Uterus (tissue), 2 donors: Measurements from ENCODE around the gene ATP2C2.

Source experiments
- CTCF ChIP-seq, 4 experiments: fragments of 200-600 bp in 2 of 4; fragments of 450-650 bp in 2 of 4; sonication (generic) in 2 of 4; IDR thresholded peaks; one replicate each; pipeline ENCODE4 v1.5.1; 2016 to 2019; ENCODE audit warnings: antibody characterized with exemption in 4 of 4, mild to moderate bottlenecking in 2 of 4, moderate library complexity in 1 of 4
- POLR2A ChIP-seq, 2 donors: fragments of 450-650 bp; IDR thresholded peaks; one replicate each; pipeline ENCODE4 v1.6.1; 2016; ENCODE audit warnings: antibody characterized with exemption in 2 of 2, mild to moderate bottlenecking in 1 of 2, moderate library complexity in 1 of 2

DNA sequence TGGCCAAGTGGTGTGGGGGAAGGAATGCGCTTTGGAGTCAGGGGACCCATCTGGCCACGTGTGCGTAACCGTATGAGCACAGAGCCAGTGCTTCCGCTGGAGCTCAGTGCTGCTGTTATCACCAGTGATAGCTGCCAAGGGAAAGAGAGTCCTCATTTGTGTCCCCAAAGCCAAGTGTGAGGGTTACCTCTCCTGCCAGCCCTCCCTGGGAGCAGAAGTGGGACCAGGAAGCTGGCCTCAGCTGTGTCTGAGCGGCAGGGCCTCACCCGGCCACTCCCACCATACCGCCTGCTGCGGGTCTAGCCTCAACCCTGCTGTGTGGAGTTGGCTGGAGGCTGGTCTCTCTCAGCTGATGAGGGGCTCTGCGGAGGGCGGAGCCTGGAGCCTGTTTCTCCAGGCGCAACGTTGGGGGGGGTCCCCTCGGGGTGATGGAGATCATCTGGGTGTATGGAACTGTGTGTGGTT lies 91.6 kb downstream of the ATP2C2 start:
- TF ChIP-seq CTCF (IDR thresholded peaks at IDR 0.05): no peak
- no peak for TF ChIP-seq POLR2A (IDR thresholded peaks at IDR 0.05)
